Hippocampal formation (tissue), 2 donors: ENCODE data around the gene CEP250.

Source experiments
- DNase-seq, 2 donors: peaks; one replicate each; lab custom pipeline; 2025; lab: John Stamatoyannopoulos, UW

CEP250 gene

DNA sequence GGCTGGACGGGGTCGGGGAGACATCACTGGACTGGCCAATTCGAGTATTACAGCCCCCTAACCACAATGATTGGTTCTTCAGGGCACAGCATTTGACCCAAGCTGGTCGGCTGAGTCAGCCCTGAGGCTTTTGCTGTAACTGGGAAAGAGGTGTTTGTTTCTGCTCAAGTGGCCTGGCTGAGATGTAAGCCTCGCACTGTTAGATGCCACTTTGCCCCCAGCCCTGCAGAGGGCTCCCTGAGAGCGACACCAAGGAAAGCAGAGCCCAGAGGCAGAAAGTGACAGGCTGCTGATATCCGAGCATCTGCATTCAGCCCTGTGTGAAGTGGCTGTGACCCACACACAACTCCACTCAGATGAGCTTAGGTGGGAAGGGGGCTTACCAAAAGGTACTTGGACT is 105.9 kb downstream of the CEP250 start:
- peak in 1 of 2 donors; percentile 2 for DNase-seq

DNA sequence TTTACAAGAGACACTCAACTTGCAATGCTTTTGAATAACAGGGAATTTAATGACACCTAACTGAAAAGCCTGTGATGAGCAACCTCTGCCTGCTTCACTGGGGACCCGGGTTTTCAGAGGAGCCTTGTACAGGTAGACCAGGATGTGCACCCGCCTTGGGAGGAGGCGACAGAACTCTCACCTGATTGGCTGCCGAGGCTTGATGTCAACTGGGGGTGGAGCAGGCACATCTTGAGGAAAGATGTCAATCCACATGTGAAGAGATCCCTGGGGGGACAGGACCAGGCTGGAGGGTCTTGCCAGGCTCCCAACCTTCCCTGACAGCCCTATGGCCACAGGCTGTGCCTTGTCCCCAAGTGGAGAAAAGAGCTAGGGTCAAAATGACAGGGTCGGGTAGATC is 106.3 kb downstream of the CEP250 start:
- no peak for DNase-seq

DNA sequence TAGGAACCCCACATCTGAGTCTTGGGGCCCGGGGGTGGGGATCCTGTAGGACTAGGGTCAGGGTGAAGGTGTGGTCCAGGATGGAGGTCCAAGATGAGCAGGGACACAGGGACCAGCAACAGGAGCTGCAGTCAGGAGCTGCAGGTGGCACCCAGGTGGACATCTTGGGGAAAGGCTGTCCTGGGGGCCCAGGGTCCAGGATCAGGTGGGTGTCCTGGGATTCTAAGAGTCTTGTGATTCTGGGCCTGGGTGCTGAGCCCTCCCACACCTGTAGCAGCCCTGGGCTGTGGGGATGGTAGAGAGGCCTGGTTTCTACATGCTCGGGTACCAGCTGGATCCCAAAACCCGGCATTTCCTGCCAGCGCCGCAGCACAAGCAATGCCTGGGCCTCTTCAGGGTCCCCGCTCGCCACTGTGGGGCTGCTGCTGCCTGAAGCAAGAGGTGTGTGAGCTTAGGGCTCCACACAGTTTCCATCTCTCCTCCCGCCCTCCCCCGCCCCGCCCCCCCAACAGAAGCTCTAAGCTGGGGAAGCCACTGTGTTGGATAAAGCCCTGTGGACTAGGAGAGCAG is 107.2 kb downstream of the CEP250 start:
- no peak for DNase-seq

DNA sequence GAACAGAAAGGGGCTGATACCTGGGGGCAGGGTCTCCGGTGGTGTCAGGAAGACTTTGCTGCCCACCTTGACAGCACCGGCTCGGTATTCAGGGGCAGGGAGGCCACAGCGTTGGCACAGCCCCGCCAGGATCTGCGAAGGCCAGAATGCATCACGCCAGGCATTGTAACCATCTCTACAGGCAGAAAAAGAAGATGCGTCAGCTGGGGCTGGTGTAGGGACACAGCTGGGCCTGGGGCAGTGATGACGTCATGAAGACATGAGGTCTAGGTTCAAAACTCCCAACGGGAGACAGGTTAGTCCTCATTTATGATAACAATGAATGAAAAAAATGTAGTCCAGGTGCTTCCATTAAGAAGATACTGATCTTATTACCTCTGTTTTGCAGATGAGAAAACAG is 108.4 kb downstream of the CEP250 start:
- DNase-seq: no peak

DNA sequence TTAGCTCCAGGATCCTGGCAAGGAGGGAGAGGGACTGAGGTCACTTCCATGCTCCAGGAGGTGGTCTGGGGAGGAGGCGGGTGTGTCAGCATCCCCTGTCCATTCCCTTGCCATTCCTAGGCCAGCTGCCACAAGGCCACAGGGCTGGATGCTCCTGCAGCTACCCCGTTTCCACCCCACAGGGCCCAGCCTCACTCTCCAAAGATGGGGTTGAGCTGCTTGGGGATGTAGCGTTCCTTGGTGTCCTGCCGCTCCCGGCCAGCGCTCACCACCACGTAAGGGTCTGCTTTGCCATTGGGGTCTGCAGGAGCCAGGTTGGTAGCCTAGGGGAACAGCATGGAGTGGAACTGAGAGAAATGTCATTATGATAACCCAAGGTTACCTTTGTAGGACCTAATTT is 109.5 kb downstream of the CEP250 start:
- DNase-seq: no peak

DNA sequence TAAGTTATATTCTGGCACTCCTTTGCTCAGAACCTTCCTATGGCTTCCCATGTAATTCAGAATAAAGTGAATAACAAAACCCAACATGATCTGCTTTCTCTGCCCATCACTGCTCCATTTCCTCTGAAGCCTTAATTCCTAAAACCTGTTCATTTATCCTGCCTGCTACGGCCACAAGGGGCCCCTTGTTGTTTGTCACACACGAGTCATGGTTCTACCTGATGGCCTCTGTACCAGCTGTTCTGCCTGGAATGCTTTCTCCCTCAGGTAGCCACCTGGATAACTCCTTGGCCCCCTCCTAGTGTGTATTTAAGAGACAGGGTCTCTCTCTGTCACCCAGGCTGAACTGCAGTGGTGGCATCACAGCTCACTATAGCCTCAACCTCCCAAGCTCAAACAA is 113.2 kb downstream of the CEP250 start:
- no peak for DNase-seq
